ENCODE data around the gene C1QTNF1.

Gene C1QTNF1

GRCh38 chr17:78993241-78993956 is 30.6 kb upstream of the C1QTNF1 start:
- DNase-seq = peak; percentile 22 to 42 (median 23)

GRCh38 chr17:78993981-78994671 is 29.8 kb upstream of the C1QTNF1 start:
- no peak for DNase-seq

- no peak for DNase-seq
These were observed 28.8 kb upstream of the C1QTNF1 start for GRCh38 chr17:78995022-78995760.

GRCh38 chr17:78995761-78996451 is 28.1 kb upstream of the C1QTNF1 start:
- no peak for DNase-seq

GRCh38 chr17:78996781-78997201 is 27.2 kb upstream of the C1QTNF1 start:
- DNase-seq = no peak

- DNase-seq = no peak
These were observed 26.7 kb upstream of the C1QTNF1 start for GRCh38 chr17:78997231-78997741.

GRCh38 chr17:78997881-78998280 is 26.1 kb upstream of the C1QTNF1 start:
- DNase-seq = no peak

- DNase-seq = no peak
These were observed 25.5 kb upstream of the C1QTNF1 start for GRCh38 chr17:78998311-78999055.

GRCh38 chr17:78999056-78999768 is 24.8 kb upstream of the C1QTNF1 start:
- DNase-seq = no peak

- no peak for DNase-seq
These were observed 24.0 kb upstream of the C1QTNF1 start for GRCh38 chr17:78999947-79000395.

- DNase-seq = no peak
These were observed 23.4 kb upstream of the C1QTNF1 start for GRCh38 chr17:79000396-79001189.

- DNase-seq = peak in 1 of 3 experiments; percentile 32
These were observed 22.6 kb upstream of the C1QTNF1 start for GRCh38 chr17:79001190-79002020.

- DNase-seq = no peak
These were observed 21.7 kb upstream of the C1QTNF1 start for GRCh38 chr17:79002291-79002690.

- no peak for DNase-seq
These were observed 21.0 kb upstream of the C1QTNF1 start for GRCh38 chr17:79002796-79003593.

GRCh38 chr17:79003661-79004411 is 20.1 kb upstream of the C1QTNF1 start:
- DNase-seq = peak in 1 of 3 experiments; percentile 4

GRCh38 chr17:79005063-79005861 is 18.7 kb upstream of the C1QTNF1 start:
- DNase-seq = peak; percentile 79 to 91 (median 90)

- no peak for DNase-seq
These were observed 17.9 kb upstream of the C1QTNF1 start for GRCh38 chr17:79006046-79006445.
